Measurements from ENCODE around the gene NR2F1-AS1. TPM values are rescaled to one million over a fixed set of nuclear protein-coding genes. Genes with fewer than 3 reads are reported as not detected.

NR2F1-AS1 gene
- polyA plus RNA-seq, 6 donors from 2014 or later = not detected

DNA sequence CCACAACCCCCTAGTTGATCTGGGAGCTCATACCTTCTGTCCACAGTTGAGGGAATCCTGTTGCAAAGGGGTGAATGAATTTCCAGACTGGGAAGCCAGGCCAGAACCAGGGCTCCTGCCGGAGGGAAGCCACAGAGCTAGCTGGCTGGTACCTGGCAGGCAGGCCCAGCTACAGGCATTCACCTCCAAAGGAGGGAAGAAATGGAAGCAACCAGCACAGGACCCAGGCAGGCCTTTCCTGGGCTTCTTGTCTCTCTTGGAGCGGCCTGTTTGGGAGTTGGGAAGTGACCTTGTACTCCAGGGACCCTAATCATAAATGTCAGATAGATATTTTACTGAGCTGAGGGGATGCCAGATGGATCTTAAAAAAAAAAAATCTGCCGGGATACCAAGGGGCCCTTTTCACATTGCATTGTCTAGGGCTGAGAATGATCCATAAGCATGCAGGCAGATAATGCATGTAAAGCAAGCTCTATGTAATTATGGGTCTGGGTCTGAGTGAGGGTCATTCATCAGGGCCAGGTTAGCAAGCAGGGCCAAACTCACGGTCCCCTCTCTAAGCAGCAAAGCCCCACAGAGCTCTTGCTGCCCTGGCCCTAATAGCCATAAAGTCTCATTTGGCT is 10.4 kb upstream of the NR2F1-AS1 start:
- peak overlapping the region in 1 of 6 donors; percentile 47 for H3K27ac Mint-ChIP-seq
- H3K4me1 Mint-ChIP-seq = peaks cover 9 to 17% (median 17%) of the 10 kb centered on the region in 3 donors
- H3K36me3 Mint-ChIP-seq = peaks cover 0 to 8% of the 10 kb centered on the region in 2 donors
- no peak for ATAC-seq (ENCODE audit: low read depth in 2 of 2)
- peaks cover 7 to 54% (median 27%) of the 10 kb centered on the region in 7 donors for H3K9me3 Mint-ChIP-seq
- no peak for DNase-seq
- H3K27me3 Mint-ChIP-seq = peaks cover 82 to 88% (median 84%) of the 10 kb centered on the region in 3 donors
- H3K4me3 Mint-ChIP-seq = peak overlapping the region in 1 of 8 donors; percentile 22

DNA sequence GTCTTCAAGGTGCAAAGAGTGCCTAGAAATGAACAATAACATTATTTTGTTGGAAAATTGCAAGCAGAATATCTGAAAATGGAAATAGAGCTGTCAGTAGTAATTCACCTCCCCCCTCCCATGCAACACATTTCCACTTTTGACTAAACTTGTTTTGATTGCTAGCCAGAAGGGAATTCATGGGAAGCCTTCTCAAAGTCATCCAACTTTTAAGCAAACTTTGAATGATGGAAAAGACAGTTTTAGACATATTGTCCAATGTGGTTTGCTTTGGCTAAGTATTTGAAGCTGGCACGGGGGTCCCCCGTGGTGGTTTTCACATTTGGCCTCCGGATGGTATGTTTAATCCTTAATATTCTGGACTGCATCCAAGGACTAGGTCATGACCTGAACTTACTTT is 9.5 kb upstream of the NR2F1-AS1 start:
- peak overlapping the region in 1 of 8 donors; percentile 22 for H3K4me3 Mint-ChIP-seq
- no peak overlapping the region for H3K27ac Mint-ChIP-seq
- H3K27me3 Mint-ChIP-seq = peaks cover 81 to 87% (median 83%) of the 10 kb centered on the region in 3 donors
- H3K36me3 Mint-ChIP-seq = peaks cover 4 to 14% of the 10 kb centered on the region in 2 donors
- DNase-seq (no peak), ATAC-seq (ENCODE audit: low read depth in 2 of 2) (no peak)
- H3K4me1 Mint-ChIP-seq = peaks cover 13 to 21% (median 16%) of the 10 kb centered on the region in 3 donors
- peaks cover 7 to 45% (median 20%) of the 10 kb centered on the region in 7 donors for H3K9me3 Mint-ChIP-seq

DNA sequence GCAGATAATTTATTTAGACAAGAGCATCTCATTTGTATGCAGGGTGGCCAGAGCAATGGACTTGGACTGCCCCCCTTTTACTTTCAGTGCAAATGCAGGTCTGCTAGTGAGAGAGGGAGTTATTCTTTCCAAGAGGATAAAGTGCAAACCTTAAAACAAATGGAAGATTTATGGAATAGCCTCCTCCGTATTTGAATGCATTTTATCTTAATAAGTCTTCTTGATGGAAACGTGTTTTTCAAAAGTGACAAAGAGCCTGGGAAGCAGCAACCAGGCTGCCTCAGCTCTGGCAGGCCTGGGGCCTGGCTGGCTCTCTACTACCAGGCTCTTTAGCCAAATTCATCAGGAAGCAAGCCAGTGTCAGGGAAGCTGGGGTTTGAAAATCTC is 8.8 kb upstream of the NR2F1-AS1 start:
- H3K27ac Mint-ChIP-seq = peak overlapping the region in 1 of 6 donors; percentile 96

DNA sequence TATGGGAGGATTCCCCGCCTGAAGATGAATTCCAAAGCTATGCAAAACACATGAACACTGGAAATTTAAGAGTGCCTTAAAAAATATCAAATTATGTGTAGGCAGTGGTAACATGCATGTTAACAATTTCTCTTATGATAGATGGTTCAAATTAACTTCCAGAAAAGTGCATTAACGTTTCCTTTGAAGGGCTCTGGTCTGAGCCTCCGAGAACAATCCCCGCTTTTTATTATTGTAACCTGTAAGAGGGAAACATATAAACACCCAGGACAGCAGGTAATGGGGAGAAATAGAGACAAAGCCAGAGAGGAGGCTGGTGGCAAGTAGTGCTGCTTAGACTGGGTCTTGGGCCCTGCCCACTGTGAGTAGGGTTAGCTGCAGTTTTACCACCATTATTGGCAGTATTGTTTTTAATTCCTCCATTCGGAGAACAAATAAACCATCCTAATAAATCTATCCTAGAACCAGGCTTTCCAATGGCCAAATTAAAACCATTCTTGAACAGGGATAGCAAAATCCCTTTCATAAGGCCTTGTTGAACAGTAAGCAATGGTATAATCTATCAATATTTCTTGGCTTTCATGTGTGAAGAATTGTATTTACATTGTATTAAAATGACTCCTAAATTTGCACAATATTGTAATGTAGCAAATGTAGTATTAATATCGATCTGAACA is 8.3 kb upstream of the NR2F1-AS1 start:
- no peak for DNase-seq
- no peak for ATAC-seq (ENCODE audit: low read depth in 2 of 2)
- Mint-ChIP-seq H3K36me3 (peaks cover 4 to 16% of the 10 kb centered on the region in 2 donors), H3K4me1 (peaks cover 14 to 19% (median 16%) of the 10 kb centered on the region in 3 donors), H3K9me3 (peaks cover 7 to 35% (median 17%) of the 10 kb centered on the region in 7 donors), H3K27me3 (peaks cover 72 to 78% (median 74%) of the 10 kb centered on the region in 3 donors), H3K4me3 (peak overlapping the region in 7 of 8 donors; percentile 6 to 81 (median 57)), H3K27ac (peak overlapping the region in 3 of 6 donors; percentile 75 to 96 (median 93))

More for the DNA sequence above, 8.8 kb upstream of the NR2F1-AS1 start:
- peak overlapping the region in 1 of 8 donors; percentile 55 for H3K4me3 Mint-ChIP-seq
- peaks cover 14 to 19% (median 16%) of the 10 kb centered on the region in 3 donors for H3K4me1 Mint-ChIP-seq
- peaks cover 7 to 39% (median 17%) of the 10 kb centered on the region in 7 donors for H3K9me3 Mint-ChIP-seq
- H3K36me3 Mint-ChIP-seq = peaks cover 4 to 16% of the 10 kb centered on the region in 2 donors
- H3K27me3 Mint-ChIP-seq = peaks cover 77 to 83% (median 80%) of the 10 kb centered on the region in 3 donors
- ATAC-seq (ENCODE audit: low read depth in 2 of 2) (no peak), DNase-seq (no peak)

DNA sequence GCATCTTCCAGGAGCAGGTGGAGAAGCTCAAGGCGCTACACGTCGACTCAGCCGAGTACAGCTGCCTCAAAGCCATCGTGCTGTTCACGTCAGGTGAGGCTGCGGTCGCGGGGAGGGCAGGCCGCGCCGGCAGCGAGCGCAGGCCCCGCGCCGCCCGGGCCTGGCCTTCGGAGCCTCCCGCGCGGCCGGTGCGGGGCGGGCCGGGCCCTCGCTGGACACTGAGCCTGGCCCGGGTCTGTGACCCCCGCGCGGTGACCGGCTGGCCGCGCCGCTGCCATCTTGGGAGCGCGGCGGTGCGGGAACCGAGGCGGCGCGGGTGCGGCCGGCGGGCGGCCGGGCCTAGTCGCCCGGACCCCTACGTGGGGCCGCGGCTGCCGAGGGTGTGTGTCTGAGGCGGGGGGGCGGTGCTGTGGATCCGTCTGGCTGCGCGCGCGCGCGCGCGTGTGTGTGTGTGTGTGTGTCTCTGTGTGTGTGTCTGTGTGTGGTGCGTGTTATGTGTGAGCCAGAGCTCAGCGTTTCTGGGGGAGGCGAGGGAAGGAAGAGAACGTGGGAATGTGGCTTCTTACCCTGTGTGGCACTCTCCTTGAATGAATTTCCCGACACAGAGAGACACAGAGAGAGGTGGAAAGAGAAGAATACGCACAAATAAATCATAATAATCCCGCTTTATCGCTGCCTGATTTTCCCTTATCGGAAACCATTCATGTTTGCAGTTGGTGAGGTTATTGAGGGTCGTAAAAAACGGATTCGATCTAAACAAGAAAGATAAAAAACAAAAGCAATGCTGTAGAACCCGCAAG is 7.5 kb upstream of the NR2F1-AS1 start:
- ATAC-seq (ENCODE audit: low read depth in 2 of 2) = no peak
- Mint-ChIP-seq H3K36me3 (peaks cover 4 to 16% of the 10 kb centered on the region in 2 donors), H3K27ac (peak overlapping the region in 5 of 6 donors; percentile 75 to 98 (median 93))

DNA sequence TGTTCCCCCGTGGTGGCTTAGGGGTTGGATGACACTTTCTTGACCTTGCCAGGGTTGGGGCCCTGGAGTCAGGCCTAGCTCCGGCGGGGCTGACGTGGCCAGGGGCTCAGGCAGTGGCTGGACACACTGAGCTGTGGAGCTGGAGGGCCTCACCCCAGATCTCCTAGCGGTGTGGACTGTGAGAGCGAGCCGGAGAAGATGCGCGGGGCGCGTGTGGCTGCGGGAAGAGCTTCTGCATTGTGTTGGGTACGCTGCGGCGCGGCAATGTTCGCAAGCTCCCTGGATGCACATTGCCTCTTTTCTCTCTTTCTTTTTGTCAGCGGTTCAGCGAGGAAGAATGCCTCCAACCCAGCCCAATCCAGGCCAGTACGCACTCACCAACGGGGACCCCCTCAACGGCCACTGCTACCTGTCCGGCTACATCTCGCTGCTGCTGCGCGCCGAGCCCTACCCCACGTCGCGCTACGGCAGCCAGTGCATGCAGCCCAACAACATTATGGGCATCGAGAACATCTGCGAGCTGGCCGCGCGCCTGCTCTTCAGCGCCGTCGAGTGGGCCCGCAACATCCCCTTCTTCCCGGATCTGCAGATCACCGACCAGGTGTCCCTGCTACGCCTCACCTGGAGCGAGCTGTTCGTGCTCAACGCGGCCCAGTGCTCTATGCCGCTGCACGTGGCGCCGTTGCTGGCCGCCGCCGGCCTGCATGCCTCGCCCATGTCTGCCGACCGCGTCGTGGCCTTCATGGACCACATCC is 6.8 kb upstream of the NR2F1-AS1 start:
- Mint-ChIP-seq H3K36me3 (peaks cover 4 to 16% of the 10 kb centered on the region in 2 donors), H3K4me1 (peaks cover 13 to 19% (median 14%) of the 10 kb centered on the region in 3 donors), H3K27me3 (peaks cover 59 to 63% (median 59%) of the 10 kb centered on the region in 3 donors), H3K9me3 (peaks cover 6 to 28% (median 11%) of the 10 kb centered on the region in 7 donors), H3K27ac (peak overlapping the region in 5 of 6 donors; percentile 7 to 94 (median 61)), H3K4me3 (peak overlapping the region in 6 of 8 donors; percentile 42 to 81 (median 70))
- DNase-seq (no peak), ATAC-seq (ENCODE audit: low read depth in 2 of 2) (no peak)

More for the DNA sequence above, 7.5 kb upstream of the NR2F1-AS1 start:
- Mint-ChIP-seq H3K4me1 (peaks cover 13 to 19% (median 14%) of the 10 kb centered on the region in 3 donors), H3K4me3 (peak overlapping the region in 7 of 8 donors; percentile 6 to 81 (median 57)), H3K27me3 (peaks cover 65 to 71% (median 67%) of the 10 kb centered on the region in 3 donors), H3K9me3 (peaks cover 6 to 28% (median 14%) of the 10 kb centered on the region in 7 donors)
- DNase-seq = no peak

DNA sequence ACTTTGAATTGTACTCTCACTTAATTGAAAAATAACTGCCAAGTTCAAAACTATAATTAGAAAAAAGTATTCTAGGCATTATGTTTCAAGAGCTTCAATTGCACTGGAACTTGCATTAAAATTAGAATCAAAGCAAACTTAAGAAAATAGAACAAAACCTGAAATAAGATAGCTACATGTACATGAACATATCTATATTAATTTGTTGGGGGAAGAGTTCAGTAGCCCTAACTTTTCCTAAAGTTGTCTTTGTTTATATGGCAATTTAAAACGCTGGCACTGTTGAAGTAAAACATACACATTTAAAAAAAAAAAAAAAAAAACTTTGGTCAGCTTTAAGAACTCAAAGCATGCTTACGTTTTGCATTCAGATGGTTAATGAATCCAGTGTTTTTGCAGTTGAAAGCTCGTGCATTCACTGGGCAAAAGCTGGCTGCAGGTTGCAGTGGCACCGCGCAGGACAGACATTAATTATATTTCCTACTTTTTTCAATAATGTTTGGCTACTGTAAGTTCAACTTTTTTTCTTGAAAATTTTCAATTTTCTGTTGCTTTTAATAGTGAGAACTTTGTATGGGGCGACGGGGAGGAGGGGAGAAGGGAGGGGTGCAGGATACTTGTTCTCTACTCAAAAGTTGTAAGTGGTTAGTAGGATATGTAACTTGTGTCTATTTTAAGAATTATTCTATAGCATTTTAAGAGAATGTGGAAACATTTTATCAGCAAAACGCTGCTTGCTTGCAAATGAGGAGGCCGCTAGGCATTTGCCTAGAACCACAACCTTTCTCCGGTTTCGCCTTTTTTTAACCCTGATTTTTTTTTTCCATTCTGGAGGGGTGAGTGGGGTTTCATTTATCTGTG is 5.9 kb upstream of the NR2F1-AS1 start:
- peak overlapping the region in 4 of 8 donors; percentile 22 to 81 (median 71) for H3K4me3 Mint-ChIP-seq
- peaks cover 13 to 19% (median 14%) of the 10 kb centered on the region in 3 donors for H3K4me1 Mint-ChIP-seq
- H3K27me3 Mint-ChIP-seq = peaks cover 51 to 55% (median 51%) of the 10 kb centered on the region in 3 donors
- H3K27ac Mint-ChIP-seq = peak overlapping the region in 4 of 6 donors; percentile 44 to 94 (median 93)
- peaks cover 6 to 28% (median 11%) of the 10 kb centered on the region in 7 donors for H3K9me3 Mint-ChIP-seq
- ATAC-seq (ENCODE audit: low read depth in 2 of 2) = no peak
- no peak for DNase-seq
- H3K36me3 Mint-ChIP-seq = peaks cover 4 to 16% of the 10 kb centered on the region in 2 donors

DNA sequence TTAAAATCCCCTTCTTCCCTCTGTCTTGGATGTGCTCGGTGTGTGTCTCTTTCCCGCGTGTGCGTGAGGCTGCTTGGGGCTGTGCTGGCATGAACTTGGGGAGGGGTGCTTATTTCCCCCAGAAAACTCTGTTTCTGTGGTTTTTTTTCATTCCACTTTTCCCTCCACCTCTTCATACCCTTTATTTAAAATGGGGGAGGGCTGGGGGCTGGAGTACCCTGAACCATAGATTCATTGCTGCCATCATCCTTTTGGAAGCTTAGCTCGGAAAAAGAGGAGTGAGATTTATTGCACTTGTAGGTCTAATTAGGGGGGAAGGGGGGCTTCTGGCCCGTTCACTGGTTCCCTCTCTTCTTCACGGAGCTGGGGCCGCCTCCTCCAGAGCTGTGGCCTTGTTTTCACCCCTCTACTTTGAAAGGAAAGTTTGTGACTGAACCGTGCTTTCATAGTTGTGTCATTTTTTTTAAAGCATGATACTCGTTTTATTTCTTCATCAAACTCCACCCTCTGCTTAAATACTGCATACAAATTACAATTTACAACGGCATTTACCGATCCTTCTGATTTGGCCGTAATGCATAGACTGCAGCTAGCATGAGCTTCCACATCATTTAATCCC is 4.9 kb upstream of the NR2F1-AS1 start:
- H3K36me3 Mint-ChIP-seq = peaks cover 4 to 17% of the 10 kb centered on the region in 2 donors
- H3K4me1 Mint-ChIP-seq = peaks cover 14 to 22% (median 19%) of the 10 kb centered on the region in 3 donors
- H3K4me3 Mint-ChIP-seq = peak overlapping the region; percentile 50 to 93 (median 82)
- peak overlapping the region in 5 of 6 donors; percentile 34 to 94 (median 76) for H3K27ac Mint-ChIP-seq
- H3K27me3 Mint-ChIP-seq = peaks cover 42 to 47% (median 42%) of the 10 kb centered on the region in 3 donors
- ATAC-seq (ENCODE audit: low read depth in 2 of 2) (no peak), DNase-seq (no peak)
- H3K9me3 Mint-ChIP-seq = peaks cover 6 to 28% (median 11%) of the 10 kb centered on the region in 7 donors

DNA sequence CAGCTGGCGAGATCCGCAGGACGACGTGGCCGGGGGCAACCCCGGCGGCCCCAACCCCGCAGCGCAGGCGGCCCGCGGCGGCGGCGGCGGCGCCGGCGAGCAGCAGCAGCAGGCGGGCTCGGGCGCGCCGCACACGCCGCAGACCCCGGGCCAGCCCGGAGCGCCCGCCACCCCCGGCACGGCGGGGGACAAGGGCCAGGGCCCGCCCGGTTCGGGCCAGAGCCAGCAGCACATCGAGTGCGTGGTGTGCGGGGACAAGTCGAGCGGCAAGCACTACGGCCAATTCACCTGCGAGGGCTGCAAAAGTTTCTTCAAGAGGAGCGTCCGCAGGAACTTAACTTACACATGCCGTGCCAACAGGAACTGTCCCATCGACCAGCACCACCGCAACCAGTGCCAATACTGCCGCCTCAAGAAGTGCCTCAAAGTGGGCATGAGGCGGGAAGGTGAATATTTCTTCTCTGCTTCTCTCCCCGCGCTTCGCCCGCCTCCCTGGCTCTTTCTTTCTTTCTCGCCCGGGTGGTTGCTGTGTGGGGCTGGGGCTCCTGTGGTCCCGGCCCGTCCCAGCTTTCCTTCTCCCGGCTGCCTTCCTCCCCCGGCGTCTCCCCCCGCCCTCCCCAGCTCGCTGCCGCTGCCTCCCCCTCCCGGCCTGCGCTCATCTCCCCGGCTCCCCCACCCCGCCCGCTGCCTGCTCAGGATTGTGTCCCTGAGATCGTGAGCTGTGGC is 4.2 kb upstream of the NR2F1-AS1 start:
- peak overlapping the region in 3 of 6 donors; percentile 68 to 76 (median 72) for H3K27ac Mint-ChIP-seq
- peaks cover 6 to 28% (median 11%) of the 10 kb centered on the region in 7 donors for H3K9me3 Mint-ChIP-seq
- peaks cover 21 to 28% (median 25%) of the 10 kb centered on the region in 3 donors for H3K4me1 Mint-ChIP-seq
- peaks cover 4 to 23% of the 10 kb centered on the region in 2 donors for H3K36me3 Mint-ChIP-seq
- peak overlapping the region; percentile 52 to 93 (median 81) for H3K4me3 Mint-ChIP-seq
- ATAC-seq (ENCODE audit: low read depth in 2 of 2) (no peak), DNase-seq (no peak)
- H3K27me3 Mint-ChIP-seq = peaks cover 41 to 52% (median 42%) of the 10 kb centered on the region in 3 donors

DNA sequence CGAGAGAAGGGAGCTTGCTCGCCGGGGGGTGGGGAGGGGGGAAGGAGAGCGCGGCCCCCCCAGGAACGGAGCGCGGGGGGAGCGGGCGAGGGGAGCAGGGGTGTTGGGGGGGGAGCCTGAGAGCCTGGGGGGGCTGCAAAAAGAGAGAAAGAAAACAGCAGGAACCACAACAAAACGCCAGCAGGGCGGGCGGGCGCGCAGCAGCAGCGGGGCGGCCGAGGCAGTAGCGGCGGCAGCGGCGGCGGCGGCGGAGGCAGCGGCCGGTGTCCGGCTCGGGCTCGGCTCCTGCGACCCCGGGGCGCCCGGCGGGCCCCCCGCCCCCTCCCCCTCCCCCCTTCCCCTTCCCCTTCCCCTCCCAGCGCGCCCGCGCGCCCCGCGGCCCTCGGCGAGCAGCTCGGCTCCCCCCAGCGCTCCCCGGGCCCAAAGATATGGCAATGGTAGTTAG is 3.6 kb upstream of the NR2F1-AS1 start:
- H3K27me3 Mint-ChIP-seq = peaks cover 35 to 52% (median 39%) of the 10 kb centered on the region in 3 donors
- no peak overlapping the region for H3K27ac Mint-ChIP-seq
- no peak for ATAC-seq (ENCODE audit: low read depth in 2 of 2)
- peak overlapping the region in 5 of 8 donors; percentile 39 to 66 (median 47) for H3K4me3 Mint-ChIP-seq
- no peak for DNase-seq
- peaks cover 4 to 25% of the 10 kb centered on the region in 2 donors for H3K36me3 Mint-ChIP-seq
- H3K4me1 Mint-ChIP-seq = peaks cover 24 to 31% (median 28%) of the 10 kb centered on the region in 3 donors
- H3K9me3 Mint-ChIP-seq = peaks cover 6 to 28% (median 11%) of the 10 kb centered on the region in 7 donors

Measured in naive B cell (primary cell).